Stomach (tissue), 4 donors: ENCODE measurements around the gene HLA-DPA1.

ENCODE experiments used
- CTCF ChIP-seq, 7 experiments: fragments of 450-650 bp in 4 of 7; fragments of 200-600 bp in 3 of 7; sonication (generic) in 3 of 7; IDR thresholded peaks; one replicate each; pipeline ENCODE4 v1.5.1; 2016 to 2019; ENCODE audit warnings: antibody characterized with exemption in 7 of 7, control low read depth in 2 of 7, mild to moderate bottlenecking in 1 of 7
- EP300 ChIP-seq: sonication (generic); formaldehyde crosslinking; IDR thresholded peaks from one replicate; pipeline ENCODE4 v1.6.1; 2017; ENCODE audit warnings: antibody characterized with exemption
- POLR2A ChIP-seq, 4 donors: fragments of 450-650 bp; IDR thresholded peaks; one replicate each; pipeline ENCODE4 v1.6.1; 2016; ENCODE audit warnings: antibody characterized with exemption in 4 of 4, control low read depth in 2 of 4, mild to moderate bottlenecking in 1 of 4, moderate library complexity in 1 of 4

DNA sequence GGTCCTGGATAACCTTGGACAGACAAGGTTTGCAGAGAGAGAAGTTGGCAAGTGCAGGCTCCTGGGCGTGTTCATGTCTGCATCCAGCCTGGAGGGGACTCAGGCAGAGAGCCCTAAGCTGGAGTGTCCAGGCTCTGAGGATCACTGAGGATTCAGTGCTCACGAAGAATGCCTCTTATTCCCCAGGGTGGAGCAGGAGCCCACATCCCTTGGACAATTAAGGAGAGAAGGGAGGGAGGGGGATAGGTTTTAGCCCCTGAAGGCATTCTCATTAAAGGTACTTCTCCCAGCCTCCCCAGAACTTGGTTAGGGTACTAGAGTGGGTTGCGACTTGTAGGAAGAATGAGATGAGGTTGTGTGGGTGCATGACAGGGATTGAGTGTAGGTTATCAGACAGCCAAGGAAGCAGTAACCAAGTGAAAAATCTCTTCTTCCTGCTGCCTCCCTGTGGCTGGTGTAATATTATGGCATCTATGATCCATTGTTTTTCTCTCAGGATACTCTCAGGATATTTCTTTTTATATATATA, 3.0 kb upstream of the HLA-DPA1 start:
- TF ChIP-seq CTCF (IDR thresholded peaks at IDR 0.05) (no peak), POLR2A (IDR thresholded peaks at IDR 0.05) (no peak), EP300 (no peak)
